GM19395 (cell line): ENCODE data around the gene TTLL8.

ENCODE experiments used
- ATAC-seq: cut with Tn5 transposase; IDR thresholded peaks from one replicate; pipeline ENCODE4 v1.9.1; 2021; ENCODE audit warnings: mild to moderate bottlenecking, moderate library complexity; ENCODE audit not compliant: unreplicated experiment

TTLL8 gene

DNA sequence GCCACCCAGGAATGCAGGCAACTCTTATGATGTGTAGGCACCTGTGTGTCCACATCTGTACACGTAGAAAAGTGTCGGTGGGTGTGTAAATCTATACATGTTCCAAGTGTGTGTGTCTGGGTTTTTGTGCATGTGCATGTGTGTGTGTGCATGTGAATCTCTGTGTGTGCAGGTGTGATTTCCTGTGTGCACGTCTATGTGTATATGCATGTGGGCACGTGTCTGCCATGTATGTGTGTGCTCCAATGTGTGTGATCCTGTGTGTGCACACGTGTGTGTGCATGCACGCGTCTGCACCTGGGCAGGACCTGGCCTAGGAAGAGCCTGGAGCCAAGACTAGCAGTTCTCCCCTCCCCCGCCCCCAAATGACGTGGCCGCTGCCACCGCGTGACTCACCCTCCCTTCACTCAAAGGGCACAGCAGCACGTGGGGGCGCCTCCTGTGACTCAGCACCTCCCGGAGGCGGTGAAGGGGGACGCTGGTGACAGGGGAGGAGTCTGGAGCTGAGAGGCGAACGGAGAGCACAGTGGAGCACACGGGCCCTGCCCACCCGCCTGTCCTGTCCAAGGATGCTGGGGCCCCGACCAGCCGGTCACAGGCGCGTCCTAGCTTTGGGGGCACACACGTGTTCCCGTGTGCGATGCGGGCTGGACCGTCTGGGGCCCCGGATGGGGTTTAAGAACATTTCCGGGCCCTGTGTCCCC, 87.4 kb downstream of the TTLL8 start:
- ATAC-seq: peak; percentile 52

DNA sequence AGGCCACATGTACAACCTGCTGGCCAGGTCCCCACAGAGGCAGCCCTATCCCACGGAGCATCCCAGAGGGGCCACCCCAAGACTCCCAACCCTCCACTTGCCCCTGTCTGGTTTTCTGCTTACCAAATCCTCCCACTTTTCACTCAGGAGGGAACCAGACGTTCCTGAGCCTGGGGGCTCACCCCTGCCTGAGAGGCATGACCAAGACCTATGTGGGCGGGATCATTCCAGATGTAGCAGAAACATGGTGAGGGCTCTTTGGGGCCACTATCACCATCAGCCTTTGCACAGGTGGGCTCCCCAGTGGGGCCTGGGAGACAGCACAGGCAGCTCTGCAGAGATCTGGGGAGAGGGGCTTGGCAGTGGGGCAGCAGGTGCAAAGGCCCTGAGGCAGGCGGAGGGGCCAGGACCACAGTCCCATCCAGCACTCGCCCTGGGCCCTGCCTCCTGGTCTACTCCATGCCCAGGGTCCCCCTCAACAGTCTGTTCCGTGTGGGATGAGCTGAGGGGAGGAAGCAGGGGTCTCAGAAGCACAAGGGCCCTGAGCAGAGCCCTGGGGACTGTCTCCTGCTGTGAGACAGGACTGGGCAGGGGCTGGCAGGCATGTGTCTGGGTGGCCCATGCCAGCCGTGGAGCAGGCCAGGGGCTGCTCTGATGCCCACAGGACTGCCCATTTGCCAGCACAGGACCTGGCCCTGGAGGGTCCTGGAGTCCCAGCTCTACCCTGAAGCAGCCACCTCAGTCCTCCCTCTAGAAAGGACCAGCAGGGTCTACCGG, 88.2 kb downstream of the TTLL8 start:
- ATAC-seq: peak; percentile 13

DNA sequence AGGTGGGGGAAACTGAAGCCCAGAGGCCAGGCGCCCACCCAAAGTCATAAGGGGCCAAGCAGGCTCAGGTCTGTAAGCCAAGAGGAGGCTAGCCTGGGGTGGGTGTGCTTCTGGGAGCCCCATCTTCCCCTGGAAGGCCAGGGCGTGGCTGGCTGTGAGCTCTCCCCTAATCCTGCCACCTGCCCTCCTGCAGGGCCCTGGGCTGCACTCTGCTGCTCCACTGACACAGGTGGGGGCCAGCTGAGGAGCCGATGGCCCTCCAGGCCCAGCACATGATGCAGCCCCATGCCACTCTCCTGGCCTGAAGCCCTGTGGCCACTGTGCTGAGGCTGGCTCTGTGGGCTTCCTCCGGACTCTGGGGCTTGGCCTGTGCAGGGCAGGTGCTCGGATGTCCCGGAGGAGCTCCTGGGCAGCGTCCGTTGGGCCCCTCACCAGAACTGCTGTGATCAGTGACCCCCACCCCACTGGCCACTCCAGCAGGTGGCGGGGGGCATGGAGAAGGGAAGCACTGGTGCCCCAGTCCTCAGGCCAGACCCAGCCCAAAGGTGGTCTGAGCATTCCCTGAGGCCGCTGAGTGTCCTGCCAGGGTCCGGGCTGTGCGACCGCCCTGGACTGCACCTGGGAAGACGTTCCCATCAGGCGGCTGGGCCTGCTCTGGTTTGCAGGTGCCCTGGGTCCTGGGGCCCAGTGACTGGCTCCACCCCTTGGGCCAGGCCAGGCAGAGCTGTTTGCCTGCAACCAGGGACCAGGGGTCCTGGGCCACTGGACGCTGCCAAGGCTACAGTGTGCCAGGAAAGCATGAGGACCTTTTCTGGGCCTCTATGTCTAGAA, 89.1 kb downstream of the TTLL8 start:
- ATAC-seq: no peak
